NCI-H748 treated with DMSO at 0.1 percent for 48 hours (cell line): ENCODE data around the gene GINM1.

ENCODE experiments used
- DNase-seq: peaks from one replicate; lab custom pipeline; 2025; lab: John Stamatoyannopoulos, UW

The GINM1 gene

DNA sequence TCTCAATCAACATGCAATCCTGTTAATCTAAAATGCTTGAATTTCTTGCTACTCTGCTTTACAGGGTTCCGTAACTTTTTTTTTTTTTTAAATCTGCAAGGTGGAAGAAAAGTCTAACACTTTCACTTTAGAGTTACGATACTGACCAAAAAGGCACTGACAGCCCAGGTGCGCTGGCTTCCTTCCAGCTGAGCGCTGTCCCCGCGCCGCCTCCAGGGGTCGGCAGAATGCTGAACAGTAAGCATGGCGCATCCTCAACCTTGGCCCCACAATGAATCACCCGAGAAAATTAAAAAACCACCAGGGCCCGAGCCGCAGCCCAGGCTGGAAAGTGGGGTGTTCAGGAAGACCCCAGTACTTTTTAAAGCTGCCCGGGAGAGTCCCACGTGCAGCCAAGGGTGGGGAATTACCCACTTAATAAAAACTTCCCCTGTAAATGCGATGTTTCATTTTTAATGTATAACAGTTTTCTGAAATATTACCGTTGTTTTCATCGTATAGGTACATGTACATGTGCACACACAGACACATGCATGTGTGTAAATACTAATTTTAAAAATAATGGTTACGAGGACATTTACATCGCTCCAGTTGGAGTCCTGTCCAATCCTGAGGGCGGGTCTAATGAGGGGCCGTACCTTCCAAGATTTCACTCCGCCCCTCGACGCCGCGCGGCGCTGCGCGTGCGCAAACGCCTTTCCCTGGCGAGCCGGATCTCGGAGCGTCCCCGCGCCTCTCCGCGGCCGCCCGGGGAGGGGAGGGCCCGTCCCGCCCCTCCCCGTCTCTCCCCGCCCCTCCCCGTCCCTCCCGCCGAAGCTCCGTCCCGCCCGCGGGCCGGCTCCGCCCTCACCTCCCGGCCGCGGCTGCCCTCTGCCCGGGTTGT is at the start of gene GINM1:
Gene GINM1 (plus strand): TSS at position 849 of the 883 bp plus-strand sequence. CDS start 40 bp downstream, outside the sequence.
- peak; percentile 74 for DNase-seq

DNA sequence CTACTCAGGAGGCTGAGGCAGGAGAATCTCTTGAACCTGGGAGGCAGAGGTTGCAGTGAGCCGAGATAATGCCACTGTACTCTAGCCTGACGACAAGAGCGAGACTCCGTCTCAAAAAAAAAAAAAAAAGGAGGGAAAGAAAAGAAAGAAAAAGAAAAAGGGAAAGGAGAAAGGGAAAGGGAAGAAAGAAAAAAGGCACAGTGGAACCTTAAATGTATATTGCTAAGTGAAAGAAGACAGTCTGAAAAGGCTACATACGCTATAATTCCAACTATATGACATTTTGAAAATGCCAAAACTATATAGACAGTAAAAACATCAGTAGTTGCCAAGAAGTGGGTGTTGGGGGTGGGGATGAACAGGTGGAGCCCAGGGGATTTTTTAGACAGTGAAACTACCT is 36.5 kb upstream of the GINM1 start:
- DNase-seq = no peak

DNA sequence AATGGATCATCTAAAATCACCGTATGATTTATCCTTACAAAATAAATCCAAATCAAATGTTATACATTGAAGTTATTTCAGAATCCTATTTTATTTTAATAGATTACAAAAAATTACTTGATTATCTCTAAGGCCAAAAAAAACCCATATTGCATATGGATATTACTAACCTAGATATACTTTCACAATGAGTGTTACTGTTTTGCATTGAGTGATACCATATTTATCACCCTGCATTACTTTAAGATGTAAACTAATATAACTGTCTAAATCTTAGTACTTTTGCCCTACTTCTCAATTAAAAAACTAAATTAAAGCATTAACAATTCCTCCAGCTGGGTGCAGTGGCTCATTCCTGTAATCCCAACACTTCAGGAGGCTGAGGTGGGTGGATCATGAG is 31.4 kb upstream of the GINM1 start:
- DNase-seq = no peak

DNA sequence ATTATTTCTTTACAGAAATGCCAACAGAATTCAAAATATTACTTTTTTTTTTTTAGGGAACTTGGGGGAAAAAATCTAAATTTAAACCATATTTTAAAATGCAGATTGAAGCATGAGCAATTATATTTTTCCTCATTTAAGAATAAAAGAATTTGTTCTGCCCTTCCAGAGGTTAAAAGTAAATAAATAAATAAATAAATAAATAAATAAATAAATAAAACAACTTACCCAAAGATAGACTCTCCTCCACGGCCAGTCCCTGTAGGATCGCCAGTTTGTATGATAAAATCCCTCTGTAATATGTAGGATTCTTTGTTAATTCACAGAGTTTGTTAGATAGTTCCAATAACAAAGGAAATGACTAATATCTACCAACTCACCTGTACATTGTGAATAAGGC is 25.0 kb upstream of the GINM1 start:
- DNase-seq = no peak

- no peak for DNase-seq
Observed at GRCh38 chr6:149544646-149545257, 21.4 kb upstream of the GINM1 start.

DNA sequence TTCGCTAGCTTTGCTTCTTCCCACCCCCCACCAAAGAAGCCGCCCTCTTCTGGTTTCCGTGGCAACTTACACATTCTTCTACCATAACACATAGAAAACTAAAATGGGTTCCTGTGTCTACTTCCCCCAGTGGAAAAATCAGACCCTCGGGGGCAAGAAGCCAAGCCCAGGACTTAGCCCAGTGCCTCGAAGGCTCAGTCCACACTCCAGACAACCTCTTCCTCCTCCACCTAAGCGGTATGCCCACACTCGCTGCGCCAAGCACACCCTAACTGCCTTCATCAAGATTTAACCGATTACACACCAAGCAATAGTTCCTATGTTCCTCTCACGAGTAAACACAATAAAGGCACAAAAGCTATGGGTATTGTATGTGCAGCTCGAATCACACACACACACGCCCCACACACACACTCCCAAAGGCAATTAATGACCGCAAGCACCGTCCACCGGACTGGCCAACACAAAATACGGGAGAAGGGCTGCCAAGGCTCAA is 20.9 kb upstream of the GINM1 start:
- DNase-seq = no peak

- peak; percentile 80 for DNase-seq
Observed at GRCh38 chr6:149545754-149546471, 20.3 kb upstream of the GINM1 start, which contains the start of gene PPIL4. Gene PPIL4 (minus strand): TSS chr6:149546043. CDS start chr6:149546005, 38 bp downstream.

GRCh38 chr6:149551920-149552319 is 14.3 kb upstream of the GINM1 start:
- DNase-seq = no peak

DNA sequence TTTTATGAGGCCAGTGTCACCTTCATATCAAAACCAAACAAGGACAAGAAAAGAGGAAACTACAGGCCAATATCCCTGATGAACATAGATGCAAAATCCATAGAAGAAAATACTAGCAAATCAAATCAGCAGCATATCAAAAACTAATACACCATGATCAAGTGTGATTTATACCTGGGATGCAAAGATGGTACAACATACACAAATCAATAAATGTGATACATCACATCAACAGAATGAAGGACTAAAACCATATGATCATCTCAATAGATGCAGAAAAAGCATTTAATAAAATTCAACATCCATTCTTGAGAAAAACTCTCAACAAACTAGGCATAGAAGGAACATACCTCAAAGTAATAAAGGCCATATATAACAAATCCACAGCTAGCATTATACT is 8.1 kb upstream of the GINM1 start:
- no peak for DNase-seq

DNA sequence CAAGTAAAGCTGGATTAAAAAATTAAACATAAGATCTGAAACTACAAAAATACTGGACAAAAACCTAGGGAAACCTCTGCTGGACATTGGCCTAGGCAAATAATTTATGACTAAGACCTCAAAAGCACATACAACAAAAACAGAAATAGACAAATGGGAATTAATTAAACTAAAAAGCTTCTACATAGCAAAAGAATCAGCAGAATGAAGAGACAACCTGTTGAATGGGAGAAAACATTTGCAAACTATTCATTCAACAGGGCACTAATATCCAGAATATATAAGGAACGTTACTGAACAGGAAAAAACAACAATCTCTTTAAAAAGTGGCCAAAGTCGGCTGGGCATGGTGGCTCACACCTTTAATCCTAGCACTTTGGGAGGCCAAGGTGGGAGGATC is 6.8 kb upstream of the GINM1 start:
- no peak for DNase-seq

DNA sequence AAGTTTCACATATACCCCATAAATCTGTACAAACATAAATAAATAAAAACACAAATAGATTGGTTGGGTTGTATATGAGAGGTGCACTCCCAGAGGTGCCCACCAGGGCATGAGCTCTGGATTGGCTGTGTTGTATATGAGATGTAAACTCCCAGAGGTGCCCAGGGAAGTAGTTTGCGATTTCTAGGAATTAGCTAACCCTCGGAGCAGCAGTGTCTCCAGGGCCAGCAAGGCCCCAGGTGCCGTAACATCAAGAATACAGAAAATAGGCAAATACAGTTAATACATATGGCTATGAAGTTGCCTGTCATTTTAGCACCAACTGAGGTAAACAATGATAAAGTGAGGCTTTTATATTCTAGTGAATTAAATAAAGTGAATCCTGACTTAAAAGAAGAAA is 5.4 kb upstream of the GINM1 start:
- no peak for DNase-seq

GRCh38 chr6:149563203-149563927 is 2.8 kb upstream of the GINM1 start:
- no peak for DNase-seq

DNA sequence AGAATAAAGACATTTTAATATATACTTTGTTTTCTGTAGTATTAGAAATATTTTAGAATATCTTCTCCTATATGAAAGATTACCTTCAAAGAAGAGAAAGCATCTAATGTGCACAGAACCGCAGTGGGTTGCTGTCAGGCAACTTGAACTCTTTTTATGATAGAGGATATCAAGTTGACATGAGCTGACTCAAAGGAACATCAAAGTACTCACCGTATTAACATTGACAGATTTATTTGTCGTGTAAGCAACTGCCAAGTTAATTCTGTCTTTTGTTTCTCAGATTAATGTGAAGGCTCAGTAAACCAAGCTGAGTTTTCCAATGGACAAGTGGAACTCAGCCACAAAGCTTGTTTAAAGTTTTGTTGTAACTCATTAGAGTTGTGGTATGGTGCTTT is 2.2 kb upstream of the GINM1 start:
- DNase-seq = no peak

GRCh38 chr6:149566410-149567193 is 427 bp downstream of the GINM1 start:
- DNase-seq = peak; percentile 30

DNA sequence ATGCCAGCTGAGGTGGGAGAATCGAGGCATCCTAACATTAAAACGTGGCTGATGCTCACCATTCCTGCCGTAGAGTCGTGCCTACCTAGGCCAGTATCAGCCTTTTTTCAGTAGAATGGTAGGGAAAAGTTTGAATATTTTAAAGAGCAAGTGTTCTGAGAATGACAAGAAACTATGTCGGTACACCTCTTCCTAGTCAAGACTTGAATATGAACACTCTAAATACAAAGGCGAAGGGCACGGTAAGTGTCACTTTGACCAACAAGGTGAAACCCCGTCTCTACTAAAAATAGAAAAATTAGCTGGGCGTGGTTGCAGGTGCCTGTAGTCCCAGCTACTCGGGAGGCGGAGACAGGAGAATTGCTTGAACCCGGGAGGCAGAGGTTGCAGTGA is 1.0 kb downstream of the GINM1 start:
- DNase-seq = no peak

GRCh38 chr6:149567945-149568585 is 1.9 kb downstream of the GINM1 start:
- DNase-seq = no peak

- no peak for DNase-seq
Observed at GRCh38 chr6:149580880-149581279, 14.7 kb downstream of the GINM1 start.

DNA sequence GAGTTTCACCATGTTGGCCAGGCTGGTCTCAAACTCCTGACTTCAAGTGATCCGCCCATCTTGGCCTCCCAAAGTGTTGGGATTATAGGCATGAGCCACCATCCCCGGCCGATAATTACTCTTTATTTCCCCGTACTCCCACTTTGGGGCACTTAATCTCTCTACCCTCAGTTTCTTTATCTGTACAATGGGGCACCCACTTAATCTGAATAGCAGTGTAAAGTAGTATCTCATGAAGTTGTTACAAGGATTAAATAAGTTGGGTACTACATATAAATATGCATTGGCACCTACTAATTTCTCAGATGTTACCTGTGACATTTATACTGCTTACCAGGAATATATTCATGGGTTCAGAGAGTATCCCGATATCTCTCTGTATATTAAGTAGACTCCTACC is 15.2 kb downstream of the GINM1 start:
- DNase-seq = no peak

DNA sequence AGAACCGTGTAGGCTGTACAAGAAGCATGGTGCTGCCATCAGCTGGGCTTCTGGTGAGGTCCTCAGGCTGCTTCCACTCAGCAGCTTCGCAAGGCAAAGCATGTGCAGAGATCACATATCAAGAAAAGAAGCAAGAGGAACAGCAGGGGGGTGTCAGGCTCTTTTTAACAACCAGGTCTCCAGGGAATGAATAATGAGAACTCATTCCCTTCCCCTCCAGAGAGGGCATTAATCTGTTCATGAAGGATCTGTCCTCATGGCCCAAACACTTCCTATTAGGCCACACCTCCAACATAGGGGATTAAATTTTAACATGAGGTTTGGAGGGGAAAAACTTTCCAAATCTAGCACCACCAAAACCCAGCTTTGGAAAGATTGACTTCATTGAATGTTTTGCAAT is 20.0 kb downstream of the GINM1 start:
- no peak for DNase-seq

DNA sequence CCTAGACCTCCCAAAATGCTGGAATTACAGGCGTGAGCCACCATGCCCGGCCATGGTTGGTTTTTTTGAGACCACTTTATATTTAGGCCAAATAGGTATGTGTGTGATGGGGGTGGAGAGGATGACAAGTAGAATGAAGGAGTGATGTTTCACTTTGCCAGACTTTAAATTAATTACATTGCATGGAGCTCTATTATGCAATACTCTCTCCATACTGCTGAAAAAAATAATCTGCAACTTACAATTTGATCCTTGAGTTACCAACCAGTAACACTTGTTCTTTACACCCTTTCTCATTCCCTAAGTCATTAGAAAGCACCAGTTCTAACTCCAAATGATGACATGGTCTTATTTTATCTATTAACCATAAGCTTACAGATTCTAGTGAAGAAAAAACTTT is 26.8 kb downstream of the GINM1 start:
- DNase-seq = no peak

DNA sequence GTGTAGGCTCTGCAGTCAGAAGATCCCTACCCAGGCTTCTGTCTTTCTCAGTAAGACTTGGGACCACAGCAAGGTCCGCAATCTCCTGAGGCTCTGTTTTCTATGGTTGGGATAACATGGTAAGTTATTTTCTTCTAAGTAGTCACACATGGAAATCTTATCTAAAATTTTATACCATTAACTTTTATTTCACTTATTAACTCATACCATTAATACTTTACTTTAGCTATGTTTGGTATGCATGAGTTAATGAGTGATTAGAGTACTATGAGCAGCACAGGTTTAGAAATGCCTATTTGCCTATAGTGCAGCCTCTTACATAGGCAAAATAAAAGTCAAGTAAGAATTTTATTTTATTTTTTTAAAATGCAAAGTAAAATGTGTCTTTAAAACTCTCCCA is 27.2 kb downstream of the GINM1 start:
- DNase-seq = no peak
